ENCODE results near the gene MID1IP1.

MID1IP1 gene

DNA sequence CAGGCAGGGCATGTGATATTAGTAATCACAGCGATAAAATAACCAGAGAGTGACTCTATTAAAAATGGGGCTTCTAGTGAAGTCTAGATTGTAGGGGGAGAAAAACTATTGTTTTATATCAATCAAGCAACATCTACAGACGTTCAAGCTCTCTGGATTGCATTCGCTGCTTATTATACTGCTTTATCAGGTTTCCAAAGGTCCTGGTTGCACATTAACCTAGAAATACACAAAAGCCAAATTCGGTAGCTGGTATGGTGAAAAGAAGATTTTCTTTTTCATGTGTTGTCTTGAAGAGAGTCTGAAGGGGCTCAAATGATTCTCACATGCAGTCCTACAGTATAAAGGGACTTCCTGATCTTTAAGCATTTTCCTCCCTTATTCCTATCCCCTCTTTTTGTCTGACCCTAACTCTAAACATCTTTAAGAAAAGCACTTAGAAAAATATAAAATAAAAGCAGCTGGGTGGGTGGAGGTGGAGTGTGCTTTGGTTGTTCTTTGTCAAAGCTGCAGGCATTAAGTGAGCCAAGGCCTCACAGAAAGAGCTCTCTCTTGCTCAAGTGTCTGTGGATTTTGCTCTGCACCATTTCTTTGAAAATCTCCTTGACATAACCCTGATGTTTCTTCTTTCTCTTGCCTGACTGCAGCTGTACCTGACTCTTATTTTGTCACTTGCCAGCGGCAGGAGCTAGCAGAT, 46.1 kb downstream of the MID1IP1 start:
- no peak overlapping the region for H3K4me3 ChIP-seq (ENCODE audit: low read depth, low read length)
- DNase-seq (ENCODE audit: low read depth, low spot score): no peak
- TF ChIP-seq CTCF (IDR thresholded peaks at IDR 0.05; ENCODE audit: low read depth, low read length): no peak
- in situ Hi-C loops (cut with HindIII; ENCODE audit: low sequenced_read_pairs): no loop called here

- no peak overlapping the region for H3K4me3 ChIP-seq (ENCODE audit: low read depth, low read length)
- DNase-seq (ENCODE audit: low read depth, low spot score): no peak
- in situ Hi-C loops (cut with HindIII; ENCODE audit: low sequenced_read_pairs): no loop called here
- no peak for TF ChIP-seq CTCF (IDR thresholded peaks at IDR 0.05; ENCODE audit: low read depth, low read length)
These were observed 46.6 kb downstream of the MID1IP1 start for GRCh38 chrX:38847903-38848230.

DNA sequence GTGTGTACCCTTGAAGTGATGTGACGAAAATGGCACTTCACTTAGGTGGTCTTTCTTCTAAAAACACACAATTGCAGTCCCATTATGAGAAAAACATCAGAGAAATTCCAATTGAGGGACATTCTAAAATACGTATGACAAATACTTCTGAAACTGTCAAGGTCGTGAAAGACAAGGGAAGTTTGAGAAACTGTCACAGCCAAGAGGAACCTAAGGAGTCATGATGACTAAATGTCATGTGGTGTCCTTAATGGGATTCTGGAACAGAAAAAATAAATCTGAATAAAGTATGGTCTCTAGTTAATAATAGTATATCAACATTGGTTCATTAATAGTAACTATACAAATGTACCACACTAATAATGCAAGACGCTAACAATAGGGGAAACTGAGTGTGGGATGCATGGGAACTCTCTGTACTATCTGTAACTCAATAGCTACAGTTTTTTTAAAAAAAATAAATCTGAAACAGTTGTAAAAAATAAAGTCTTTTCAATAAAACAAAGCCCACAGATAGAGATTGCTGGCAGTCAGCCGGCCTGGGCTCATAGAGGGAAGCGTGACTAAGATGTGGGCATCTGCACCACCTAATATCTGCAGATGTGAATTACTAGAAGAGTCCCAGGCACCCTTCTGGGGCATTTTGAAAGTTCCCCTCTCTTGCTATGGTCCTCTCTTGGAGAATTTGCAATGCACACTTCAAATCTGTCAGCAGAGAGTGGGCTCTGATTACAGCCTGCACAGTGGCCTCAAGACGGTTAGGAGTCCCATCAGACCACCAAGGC, 47.6 kb downstream of the MID1IP1 start:
- no peak for TF ChIP-seq CTCF (IDR thresholded peaks at IDR 0.05; ENCODE audit: low read depth, low read length)
- H3K4me3 ChIP-seq (ENCODE audit: low read depth, low read length): no peak overlapping the region
- in situ Hi-C loops (cut with HindIII; ENCODE audit: low sequenced_read_pairs): no loop called here
- DNase-seq (ENCODE audit: low read depth, low spot score): no peak

- DNase-seq (ENCODE audit: low read depth, low spot score): no peak
- H3K4me3 ChIP-seq (ENCODE audit: low read depth, low read length): no peak overlapping the region
- in situ Hi-C loops (cut with HindIII; ENCODE audit: low sequenced_read_pairs): no loop called here
- TF ChIP-seq CTCF (IDR thresholded peaks at IDR 0.05; ENCODE audit: low read depth, low read length): no peak
These were observed 49.7 kb downstream of the MID1IP1 start for GRCh38 chrX:38850807-38851544.

DNA sequence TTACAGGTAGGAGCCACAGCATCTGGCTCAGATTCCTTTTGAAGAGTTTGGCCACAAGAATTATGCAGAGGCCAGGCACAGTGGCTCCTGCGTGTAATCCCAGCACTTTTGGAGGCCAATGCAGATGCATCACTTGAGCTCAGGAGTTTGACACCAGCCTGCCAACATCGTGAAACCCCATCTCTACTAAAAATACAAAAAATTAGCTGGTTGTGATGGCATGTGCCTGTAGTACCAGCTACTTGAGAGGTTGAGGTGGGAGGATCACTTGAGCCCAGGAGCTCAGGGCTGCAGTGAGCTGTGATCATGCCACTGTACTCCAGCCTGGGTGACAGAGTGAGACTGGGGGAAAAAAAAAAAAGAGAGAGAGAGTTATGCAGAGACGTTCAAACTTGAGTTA, 53.0 kb downstream of the MID1IP1 start:
- TF ChIP-seq CTCF (IDR thresholded peaks at IDR 0.05; ENCODE audit: low read depth, low read length): no peak
- in situ Hi-C loops (cut with HindIII; ENCODE audit: low sequenced_read_pairs): no loop called here
- DNase-seq (ENCODE audit: low read depth, low spot score): no peak
- H3K4me3 ChIP-seq (ENCODE audit: low read depth, low read length): no peak overlapping the region
